ENCODE results near the gene ARAP3. TPM values are rescaled to one million over a fixed set of nuclear protein-coding genes. Genes with fewer than 3 reads are reported as not detected.

ARAP3 gene
- total RNA-seq, 1 donor from 2014 or later, result 8.6 TPM

DNA sequence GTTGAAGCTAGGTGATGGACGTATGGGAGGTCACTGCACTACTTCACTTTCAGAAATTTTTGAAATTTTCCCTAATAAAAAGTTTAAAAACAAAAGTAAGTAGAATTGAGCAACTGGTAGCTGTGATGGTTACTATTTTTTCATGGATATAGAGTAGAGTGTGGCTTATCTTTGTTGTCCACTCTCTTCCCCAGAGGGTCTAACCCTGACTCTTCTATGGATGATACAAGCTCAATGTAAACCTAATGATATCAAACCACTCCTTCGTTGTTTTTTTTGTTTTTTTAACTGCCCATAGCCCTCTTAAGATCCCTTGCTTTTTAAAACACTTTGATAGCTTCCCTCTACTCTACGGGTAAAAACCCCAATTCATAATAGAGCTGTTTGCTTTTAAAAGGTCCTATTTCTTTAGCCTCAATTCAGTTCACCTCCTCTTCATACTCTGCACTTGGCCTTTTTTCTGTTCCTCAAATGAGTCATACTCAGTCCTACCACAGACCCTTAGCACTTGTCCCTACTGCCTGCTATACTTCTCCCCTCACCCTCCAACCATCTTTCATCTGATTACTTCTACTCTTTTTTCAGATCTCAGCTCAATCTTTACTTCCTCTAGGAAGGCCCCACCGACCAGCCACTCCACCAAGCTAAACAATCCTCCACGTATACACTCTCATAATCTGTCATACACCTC is 48.0 kb downstream of the ARAP3 start:
- Mint-ChIP-seq H3K27ac (ENCODE audit: unreplicated experiment) (no peak overlapping the region), H3K4me1 (ENCODE audit: low read depth, unreplicated experiment) (peaks cover 11% of the 10 kb centered on the region), H3K9me3 (ENCODE audit: unreplicated experiment) (no peaks in the 10 kb centered on the region), H3K4me3 (ENCODE audit: unreplicated experiment) (no peak overlapping the region), H3K36me3 (ENCODE audit: unreplicated experiment) (no peaks in the 10 kb centered on the region), H3K27me3 (ENCODE audit: unreplicated experiment) (peaks cover 3% of the 10 kb centered on the region)
- DNase-seq, result no peak
- TF ChIP-seq, protein P1, sequence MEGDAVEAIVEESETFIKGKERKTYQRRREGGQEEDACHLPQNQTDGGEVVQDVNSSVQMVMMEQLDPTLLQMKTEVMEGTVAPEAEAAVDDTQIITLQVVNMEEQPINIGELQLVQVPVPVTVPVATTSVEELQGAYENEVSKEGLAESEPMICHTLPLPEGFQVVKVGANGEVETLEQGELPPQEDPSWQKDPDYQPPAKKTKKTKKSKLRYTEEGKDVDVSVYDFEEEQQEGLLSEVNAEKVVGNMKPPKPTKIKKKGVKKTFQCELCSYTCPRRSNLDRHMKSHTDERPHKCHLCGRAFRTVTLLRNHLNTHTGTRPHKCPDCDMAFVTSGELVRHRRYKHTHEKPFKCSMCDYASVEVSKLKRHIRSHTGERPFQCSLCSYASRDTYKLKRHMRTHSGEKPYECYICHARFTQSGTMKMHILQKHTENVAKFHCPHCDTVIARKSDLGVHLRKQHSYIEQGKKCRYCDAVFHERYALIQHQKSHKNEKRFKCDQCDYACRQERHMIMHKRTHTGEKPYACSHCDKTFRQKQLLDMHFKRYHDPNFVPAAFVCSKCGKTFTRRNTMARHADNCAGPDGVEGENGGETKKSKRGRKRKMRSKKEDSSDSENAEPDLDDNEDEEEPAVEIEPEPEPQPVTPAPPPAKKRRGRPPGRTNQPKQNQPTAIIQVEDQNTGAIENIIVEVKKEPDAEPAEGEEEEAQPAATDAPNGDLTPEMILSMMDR (IDR thresholded peaks at IDR 0.05; ENCODE audit: partially characterized antibody, unreplicated experiment), result no peak

DNA sequence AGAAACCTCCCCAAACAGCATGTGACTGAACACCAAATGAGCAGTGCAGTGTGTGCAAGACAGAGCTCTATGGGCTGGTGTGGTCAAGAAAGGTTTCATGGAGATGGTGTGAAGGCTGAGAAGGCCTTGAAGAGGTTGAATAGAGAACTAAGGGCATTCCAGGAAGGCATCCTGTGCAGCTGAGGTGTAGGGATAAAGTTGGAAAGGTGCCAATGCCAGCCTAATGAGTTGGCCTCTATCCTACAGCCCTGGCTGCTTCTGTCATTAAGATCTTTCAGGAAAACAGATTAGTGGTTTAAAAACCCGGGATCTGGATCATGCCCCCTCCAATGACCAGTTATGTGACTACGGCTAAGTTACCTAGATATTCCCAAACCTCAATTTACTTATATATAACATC is 49.4 kb downstream of the ARAP3 start:
- DNase-seq, result no peak
- H3K4me1 Mint-ChIP-seq (ENCODE audit: low read depth, unreplicated experiment), result peaks cover 11% of the 10 kb centered on the region
- H3K4me3 Mint-ChIP-seq (ENCODE audit: unreplicated experiment), result no peak overlapping the region
- no peaks in the 10 kb centered on the region for H3K36me3 Mint-ChIP-seq (ENCODE audit: unreplicated experiment)
- H3K9me3 Mint-ChIP-seq (ENCODE audit: unreplicated experiment), result no peaks in the 10 kb centered on the region
- H3K27ac Mint-ChIP-seq (ENCODE audit: unreplicated experiment), result no peak overlapping the region
- H3K27me3 Mint-ChIP-seq (ENCODE audit: unreplicated experiment), result peaks cover 3% of the 10 kb centered on the region
- TF ChIP-seq, protein P1 (IDR thresholded peaks at IDR 0.05; ENCODE audit: partially characterized antibody, unreplicated experiment), result no peak

DNA sequence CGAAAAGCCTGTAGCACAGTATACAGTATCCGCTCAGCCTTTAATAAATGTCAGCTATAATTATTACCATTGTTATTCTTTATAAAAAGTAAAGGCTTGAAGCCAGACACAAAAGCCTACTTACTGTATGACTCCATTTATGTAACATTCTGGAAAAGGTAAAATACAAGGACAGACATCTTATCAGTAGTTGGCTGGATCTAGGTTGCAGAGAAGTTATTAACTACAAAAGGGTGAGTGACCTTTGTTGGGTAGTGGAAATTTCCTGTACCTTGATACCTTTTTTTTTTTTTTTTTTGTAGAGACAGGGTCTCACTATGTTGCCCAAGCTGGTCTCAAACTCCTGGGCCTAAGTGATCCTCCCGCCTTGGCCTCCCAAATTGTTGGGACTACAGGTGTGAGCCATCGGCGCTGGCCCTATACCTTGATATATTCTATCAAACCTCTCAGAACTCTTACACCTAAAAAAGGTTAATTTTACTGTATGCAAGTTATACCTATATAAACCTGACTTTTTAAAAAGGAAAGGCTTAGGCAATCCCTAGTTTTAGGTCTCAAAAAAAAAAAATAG is 51.4 kb downstream of the ARAP3 start:
- no peaks in the 10 kb centered on the region for H3K36me3 Mint-ChIP-seq (ENCODE audit: unreplicated experiment)
- TF ChIP-seq, protein P1 (IDR thresholded peaks at IDR 0.05; ENCODE audit: partially characterized antibody, unreplicated experiment), result no peak
- H3K27me3 Mint-ChIP-seq (ENCODE audit: unreplicated experiment), result no peaks in the 10 kb centered on the region
- H3K27ac Mint-ChIP-seq (ENCODE audit: unreplicated experiment), result no peak overlapping the region
- H3K4me3 Mint-ChIP-seq (ENCODE audit: unreplicated experiment), result no peak overlapping the region
- peaks cover 4% of the 10 kb centered on the region for H3K4me1 Mint-ChIP-seq (ENCODE audit: low read depth, unreplicated experiment)
- H3K9me3 Mint-ChIP-seq (ENCODE audit: unreplicated experiment), result no peaks in the 10 kb centered on the region
- no peak for DNase-seq

DNA sequence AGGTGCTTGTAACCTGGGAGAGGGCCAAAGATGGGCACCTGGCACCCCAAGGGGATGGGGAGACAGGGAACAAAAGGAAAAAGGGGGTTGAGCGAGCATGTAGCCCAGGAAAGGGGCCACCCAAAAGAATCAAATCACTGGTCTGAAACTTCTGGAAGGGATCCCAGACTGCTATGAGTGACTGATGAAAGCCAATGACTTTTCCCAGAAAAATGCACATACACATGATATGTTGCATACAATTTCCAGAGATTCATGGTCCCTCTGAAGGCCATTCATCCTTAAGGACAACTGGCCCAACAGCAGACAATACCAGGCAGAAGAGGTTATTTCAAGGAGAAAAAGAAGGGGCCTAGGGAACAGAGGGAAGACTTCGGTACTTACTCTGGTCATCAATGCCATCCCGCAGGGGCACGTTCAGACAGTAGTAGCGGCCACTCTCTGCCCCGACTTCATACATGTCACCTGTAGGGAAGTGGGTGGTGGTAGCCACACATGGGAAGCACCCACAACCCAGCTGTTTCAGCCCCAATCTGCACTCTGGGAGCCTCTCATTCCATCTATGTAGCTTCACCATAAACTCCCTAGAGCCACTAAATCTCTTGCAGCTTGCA is 53.7 kb downstream of the ARAP3 start:
- Mint-ChIP-seq H3K27ac (ENCODE audit: unreplicated experiment) (no peak overlapping the region), H3K9me3 (ENCODE audit: unreplicated experiment) (no peaks in the 10 kb centered on the region), H3K27me3 (ENCODE audit: unreplicated experiment) (no peaks in the 10 kb centered on the region), H3K36me3 (ENCODE audit: unreplicated experiment) (no peaks in the 10 kb centered on the region), H3K4me1 (ENCODE audit: low read depth, unreplicated experiment) (peaks cover 1% of the 10 kb centered on the region), H3K4me3 (ENCODE audit: unreplicated experiment) (no peak overlapping the region)
- TF ChIP-seq, protein P1 (IDR thresholded peaks at IDR 0.05; ENCODE audit: partially characterized antibody, unreplicated experiment), result no peak
- DNase-seq, result no peak

DNA sequence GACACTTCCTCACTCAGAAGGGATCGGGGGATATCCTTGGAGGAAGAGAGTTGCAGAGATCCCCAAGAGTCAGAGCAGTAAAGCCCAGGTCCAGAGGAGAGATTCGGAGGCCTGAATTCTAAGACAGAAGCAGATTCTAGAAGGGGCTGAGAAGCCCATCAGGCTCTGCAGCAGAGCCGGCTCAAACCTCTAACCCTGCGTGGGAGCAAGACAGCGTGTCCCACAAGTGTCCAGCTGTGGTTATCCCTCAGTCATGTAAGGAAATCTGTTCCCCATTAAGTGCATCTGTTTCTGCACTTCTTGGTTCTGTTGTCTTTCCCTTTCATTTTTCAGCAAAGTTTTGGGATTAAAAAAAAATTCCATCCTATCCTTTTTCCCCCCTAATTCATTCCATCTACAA is 58.4 kb downstream of the ARAP3 start:
- no peak for DNase-seq

More for the DNA sequence above, 58.4 kb downstream of the ARAP3 start:
- H3K9me3 Mint-ChIP-seq (ENCODE audit: unreplicated experiment), result peaks cover 2% of the 10 kb centered on the region
- no peak overlapping the region for H3K27ac Mint-ChIP-seq (ENCODE audit: unreplicated experiment)
- no peak overlapping the region for H3K4me3 Mint-ChIP-seq (ENCODE audit: unreplicated experiment)
- H3K27me3 Mint-ChIP-seq (ENCODE audit: unreplicated experiment), result peaks cover 2% of the 10 kb centered on the region
- TF ChIP-seq, protein P1 (IDR thresholded peaks at IDR 0.05; ENCODE audit: partially characterized antibody, unreplicated experiment), result no peak
- peaks cover 1% of the 10 kb centered on the region for H3K4me1 Mint-ChIP-seq (ENCODE audit: low read depth, unreplicated experiment)
- H3K36me3 Mint-ChIP-seq (ENCODE audit: unreplicated experiment), result no peaks in the 10 kb centered on the region

Measured in glutamatergic neuron (in vitro differentiated cells).